ENCODE measurements around the gene FAM107A.

FAM107A gene

DNA sequence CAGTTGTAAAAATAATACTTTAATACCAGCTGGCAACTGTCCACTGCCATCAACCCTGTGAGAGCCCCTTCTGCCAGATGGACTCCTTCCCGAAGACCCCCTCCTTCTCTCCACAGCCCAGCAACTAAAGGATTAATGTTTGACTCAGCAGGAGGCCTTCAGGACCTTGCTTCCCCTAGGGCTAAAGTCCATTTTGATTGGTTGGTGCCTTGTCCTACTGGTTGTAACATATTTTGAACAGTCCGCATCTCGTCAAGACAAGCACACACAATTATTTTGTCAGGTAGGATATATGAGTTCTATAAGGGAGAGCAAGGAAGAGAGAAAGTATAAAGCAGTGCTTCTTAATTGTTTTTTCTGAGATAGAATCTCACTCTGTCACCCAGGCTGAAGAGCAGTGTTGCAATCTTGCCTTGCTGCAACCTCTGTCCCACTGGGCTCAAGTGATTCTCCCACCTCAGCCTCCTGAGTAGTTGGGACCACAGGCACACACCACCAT is 58.9 kb downstream of the FAM107A start:
- no peak for DNase-seq (ENCODE audit: low read depth in 3 of 3)

DNA sequence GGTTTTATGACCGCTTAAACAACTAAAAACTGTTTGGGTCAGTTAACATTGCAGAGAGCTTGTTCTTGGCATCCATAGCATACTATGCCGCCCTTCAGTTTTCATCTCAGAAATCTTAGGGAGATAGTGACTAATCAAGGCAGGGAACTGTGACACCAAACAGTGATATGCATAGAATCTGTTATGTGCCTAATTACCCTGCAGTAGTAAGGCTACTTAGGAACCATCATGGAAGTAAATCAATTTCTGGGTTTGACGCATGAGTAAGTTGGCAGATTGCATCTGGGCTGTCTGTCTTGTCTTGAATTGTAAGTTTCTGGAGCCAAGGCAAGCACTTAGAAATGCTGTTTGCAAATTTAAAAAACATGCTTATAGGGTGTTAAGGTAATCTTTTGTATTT is 62.8 kb downstream of the FAM107A start:
- no peak for DNase-seq (ENCODE audit: low read depth in 3 of 3)

Measured in stimulated activated CD4-positive, alpha-beta T cell treated with anti-CD3 and anti-CD28 coated beads, TNF-alpha, amount 100 ng/mL, for 4 hours (primary cell).